OCI-LY3 (cell line): ENCODE measurements around the gene GRID1.

Experiments
- H2AFZ ChIP-seq: fragments of 200-600, 300-600 bp; shearing (Covaris generic); 2 replicates; pipeline ENCODE4 v1.6.0; 2014; ENCODE audit warnings: antibody characterized with exemption, low read depth, low read length
- H3K27ac ChIP-seq: fragments of 200-600, 300-600 bp; sonication (generic); 2 replicates; pipeline ENCODE4 v1.5.1; 2014; ENCODE audit warnings: mild to moderate bottlenecking, low read length, moderate library complexity, mixed read lengths
- H3K27me3 ChIP-seq: fragments of 200-600, 300-600 bp; sonication (generic); 2 replicates; pipeline ENCODE4 v1.6.1; 2014; ENCODE audit warnings: low read depth, low read length, mixed read lengths
- H3K36me3 ChIP-seq: fragments of 200-600, 300-600 bp; sonication (generic); replicated peaks from 2 replicates; pipeline ENCODE3; 2014; ENCODE audit warnings: low read depth, low read length, mixed read lengths
- H3K4me1 ChIP-seq: fragments of 300-600, 200-600 bp; sonication (generic); 2 replicates; pipeline ENCODE4 v1.6.1; 2014; ENCODE audit warnings: low read length, mixed read lengths
- H3K4me2 ChIP-seq: fragments of 200-600, 300-600 bp; sonication (generic); 2 replicates; pipeline ENCODE4 v1.6.1; 2014; ENCODE audit warnings: low read length, mixed read lengths
- H3K4me3 ChIP-seq: fragments of 300-600, 200-600 bp; sonication (generic); 2 replicates; pipeline ENCODE4 v1.5.1; 2014; ENCODE audit warnings: antibody characterized with exemption, mild to moderate bottlenecking, low read length, moderate library complexity
- H3K79me2 ChIP-seq: fragments of 300-600, 200-600 bp; shearing (Covaris generic); 2 replicates; pipeline ENCODE4 v1.6.1; 2014; ENCODE audit warnings: mild to moderate bottlenecking, low read length, mixed read lengths
- H3K9ac ChIP-seq: fragments of 300-600, 200-600 bp; shearing (Covaris generic); 2 replicates; pipeline ENCODE4 v1.6.0; 2014; ENCODE audit warnings: mild to moderate bottlenecking, low read length, moderate library complexity
- H3K9me3 ChIP-seq: fragments of 200-600, 300-600 bp; shearing (Covaris generic); 2 replicates; pipeline ENCODE4 v1.6.1; 2014; ENCODE audit warnings: low read length, mixed read lengths; ENCODE audit not compliant: insufficient read depth
- H4K20me1 ChIP-seq: fragments of 200-600, 300-600 bp; sonication (generic); 2 replicates; pipeline ENCODE4 v1.6.1; 2016; ENCODE audit warnings: low read length, mixed read lengths; ENCODE audit not compliant: insufficient read depth
- EZH2phosphoT487 ChIP-seq: fragments of 200-600 bp; shearing (Covaris generic); IDR thresholded peaks from 2 replicates; pipeline ENCODE4 v1.6.1; 2018; ENCODE audit warnings: antibody characterized with exemption, mixed run types, low read depth
- TF ChIP-seq, protein P1 (sequence below): fragments of 200-600, 300-600 bp; sonication (generic); IDR thresholded peaks from 2 replicates; pipeline ENCODE4 v1.5.1; 2014; ENCODE audit warnings: antibody characterized with exemption, low read length, low read depth

GRID1 gene

DNA sequence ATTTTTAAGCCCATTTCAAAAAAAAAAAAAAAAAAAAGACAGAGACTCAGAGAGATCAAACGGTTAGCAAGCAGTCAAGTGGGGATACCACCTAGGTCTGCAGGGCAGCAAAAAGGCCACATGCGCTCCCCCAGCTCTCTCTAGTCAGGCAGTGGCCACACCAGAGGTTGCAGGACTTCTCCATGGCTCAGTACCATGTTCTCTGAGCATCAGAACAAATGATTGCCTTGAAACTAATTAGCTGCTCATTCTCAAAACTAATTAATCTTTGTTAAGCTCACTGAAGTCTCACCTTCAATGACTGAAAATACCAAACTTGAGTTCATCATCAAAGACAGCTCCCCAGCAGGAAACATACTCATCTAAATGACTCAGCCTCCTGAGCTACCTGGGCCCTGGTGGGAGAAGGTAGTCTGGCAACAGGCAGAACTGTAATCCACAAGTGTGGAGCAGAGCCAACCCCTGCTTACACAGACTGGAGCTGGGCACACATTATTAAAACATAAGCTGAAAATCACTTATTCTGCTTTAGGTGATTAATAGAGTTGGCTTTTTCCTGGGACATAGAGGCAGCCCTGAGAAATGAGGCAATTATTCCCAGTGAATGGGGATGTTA is 319.6 kb downstream of the GRID1 start:
- H3K79me2 ChIP-seq = no peaks in the 10 kb centered on the region
- no peak overlapping the region for H2AFZ ChIP-seq
- no peak overlapping the region for H3K4me3 ChIP-seq
- H3K4me1 ChIP-seq = peaks cover 20% of the 10 kb centered on the region
- no peaks in the 10 kb centered on the region for H3K9me3 ChIP-seq
- no peak overlapping the region for H3K4me2 ChIP-seq
- H3K36me3 ChIP-seq = no peaks in the 10 kb centered on the region
- TF ChIP-seq EZH2phosphoT487 = no peak
- TF ChIP-seq, protein P1, sequence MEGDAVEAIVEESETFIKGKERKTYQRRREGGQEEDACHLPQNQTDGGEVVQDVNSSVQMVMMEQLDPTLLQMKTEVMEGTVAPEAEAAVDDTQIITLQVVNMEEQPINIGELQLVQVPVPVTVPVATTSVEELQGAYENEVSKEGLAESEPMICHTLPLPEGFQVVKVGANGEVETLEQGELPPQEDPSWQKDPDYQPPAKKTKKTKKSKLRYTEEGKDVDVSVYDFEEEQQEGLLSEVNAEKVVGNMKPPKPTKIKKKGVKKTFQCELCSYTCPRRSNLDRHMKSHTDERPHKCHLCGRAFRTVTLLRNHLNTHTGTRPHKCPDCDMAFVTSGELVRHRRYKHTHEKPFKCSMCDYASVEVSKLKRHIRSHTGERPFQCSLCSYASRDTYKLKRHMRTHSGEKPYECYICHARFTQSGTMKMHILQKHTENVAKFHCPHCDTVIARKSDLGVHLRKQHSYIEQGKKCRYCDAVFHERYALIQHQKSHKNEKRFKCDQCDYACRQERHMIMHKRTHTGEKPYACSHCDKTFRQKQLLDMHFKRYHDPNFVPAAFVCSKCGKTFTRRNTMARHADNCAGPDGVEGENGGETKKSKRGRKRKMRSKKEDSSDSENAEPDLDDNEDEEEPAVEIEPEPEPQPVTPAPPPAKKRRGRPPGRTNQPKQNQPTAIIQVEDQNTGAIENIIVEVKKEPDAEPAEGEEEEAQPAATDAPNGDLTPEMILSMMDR = no peak
- H3K27ac ChIP-seq = no peak overlapping the region
- peaks cover 3% of the 10 kb centered on the region; the same call in 1 of the 2 replicates for H4K20me1 ChIP-seq
- H3K9ac ChIP-seq = no peak overlapping the region
- H3K27me3 ChIP-seq = peaks cover 36% of the 10 kb centered on the region

DNA sequence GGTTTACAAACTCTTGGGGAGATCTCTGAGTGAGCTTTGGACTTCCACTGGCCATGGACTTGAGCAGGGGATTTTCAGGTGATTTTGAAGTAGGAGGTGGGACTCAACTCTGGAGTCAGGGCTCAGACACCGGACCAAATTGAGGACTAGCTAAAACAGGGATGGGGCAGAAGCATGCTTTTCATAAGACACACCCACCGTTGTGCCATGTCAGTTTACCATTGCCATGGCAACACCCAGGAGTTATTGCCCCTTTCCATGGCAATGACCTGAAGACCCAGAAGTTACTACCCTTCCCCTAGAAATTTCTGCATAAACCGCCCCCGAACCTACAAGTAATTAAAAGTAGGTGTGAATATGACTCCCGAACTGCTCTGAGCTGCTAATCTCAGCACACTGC is 320.7 kb downstream of the GRID1 start:
- no peak overlapping the region for H3K4me2 ChIP-seq
- H3K9me3 ChIP-seq = no peaks in the 10 kb centered on the region
- H3K4me3 ChIP-seq = no peak overlapping the region
- TF ChIP-seq EZH2phosphoT487 = no peak
- TF ChIP-seq, protein P1 = no peak
- H2AFZ ChIP-seq = no peak overlapping the region
- no peak overlapping the region for H3K9ac ChIP-seq
- H3K36me3 ChIP-seq = no peaks in the 10 kb centered on the region
- H4K20me1 ChIP-seq = peaks cover 3% of the 10 kb centered on the region; the same call in 1 of the 2 replicates
- no peaks in the 10 kb centered on the region for H3K79me2 ChIP-seq
- H3K27ac ChIP-seq = no peak overlapping the region
- H3K27me3 ChIP-seq = peaks cover 30% of the 10 kb centered on the region
- peaks cover 20% of the 10 kb centered on the region for H3K4me1 ChIP-seq

DNA sequence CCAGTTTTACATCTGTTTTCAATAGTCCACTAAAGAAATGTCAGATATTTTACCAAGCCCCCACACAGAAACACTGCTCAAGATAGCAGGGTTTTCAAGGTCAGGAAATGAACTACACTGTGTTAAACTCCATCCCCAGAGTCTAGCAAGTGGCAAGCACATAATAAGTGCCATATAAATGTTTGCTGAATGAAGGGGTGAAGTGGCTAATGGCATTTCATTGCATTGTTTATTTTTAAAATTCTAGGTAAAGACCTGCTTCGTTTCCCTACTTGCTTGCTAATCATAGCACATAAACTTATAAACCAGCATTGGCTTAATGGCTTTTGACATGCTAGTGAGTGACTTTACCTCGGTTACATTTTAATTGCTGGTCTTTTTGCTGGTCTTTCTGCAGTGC is 322.6 kb downstream of the GRID1 start:
- Histone ChIP-seq H3K79me2 (no peaks in the 10 kb centered on the region), H3K9me3 (no peaks in the 10 kb centered on the region), H4K20me1 (peaks cover 2% of the 10 kb centered on the region; the same call in 1 of the 2 replicates), H3K27me3 (peaks cover 28% of the 10 kb centered on the region), H2AFZ (no peak overlapping the region), H3K36me3 (no peaks in the 10 kb centered on the region), H3K4me1 (peaks cover 19% of the 10 kb centered on the region), H3K9ac (no peak overlapping the region), H3K27ac (no peak overlapping the region), H3K4me3 (no peak overlapping the region), H3K4me2 (no peak overlapping the region)
- TF ChIP-seq, protein P1 = no peak
- TF ChIP-seq EZH2phosphoT487 = no peak

DNA sequence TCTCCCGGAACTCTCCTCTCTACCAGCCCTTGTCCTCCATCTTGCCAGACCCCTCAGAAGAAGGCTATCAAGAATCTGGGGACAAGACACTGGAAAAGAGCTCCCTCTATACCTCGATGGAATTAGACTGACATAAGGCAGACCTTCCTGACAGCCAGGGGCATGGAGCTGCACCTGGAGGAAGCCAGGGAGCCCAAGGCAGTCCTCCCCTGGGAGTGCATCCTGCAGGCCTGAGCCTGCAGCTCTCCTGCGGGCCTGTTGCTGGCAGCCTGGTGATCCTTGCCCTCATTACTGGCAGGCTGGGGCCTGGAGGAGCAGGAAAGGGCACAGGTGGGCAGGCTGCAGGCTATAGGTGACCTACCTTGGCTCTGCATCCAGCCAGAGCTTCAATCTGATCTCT is 323.4 kb downstream of the GRID1 start:
- no peaks in the 10 kb centered on the region for H3K79me2 ChIP-seq
- peaks cover 11% of the 10 kb centered on the region for H3K4me1 ChIP-seq
- H3K9me3 ChIP-seq = no peaks in the 10 kb centered on the region
- no peak overlapping the region for H3K4me3 ChIP-seq
- H2AFZ ChIP-seq = no peak overlapping the region
- TF ChIP-seq, protein P1 = no peak
- no peak for TF ChIP-seq EZH2phosphoT487
- no peaks in the 10 kb centered on the region; the same call in 1 of the 2 replicates for H4K20me1 ChIP-seq
- H3K27me3 ChIP-seq = peaks cover 28% of the 10 kb centered on the region
- H3K36me3 ChIP-seq = no peaks in the 10 kb centered on the region
- no peak overlapping the region for H3K9ac ChIP-seq
- H3K27ac ChIP-seq = no peak overlapping the region
- no peak overlapping the region for H3K4me2 ChIP-seq
